GM03348 (cell line): ENCODE measurements around the gene WSB2.

ENCODE experiments used
- DNase-seq: peaks from one replicate; pipeline ENCODE4 v3.0.0; 2012; ENCODE audit warnings: low spot score

Gene WSB2

DNA sequence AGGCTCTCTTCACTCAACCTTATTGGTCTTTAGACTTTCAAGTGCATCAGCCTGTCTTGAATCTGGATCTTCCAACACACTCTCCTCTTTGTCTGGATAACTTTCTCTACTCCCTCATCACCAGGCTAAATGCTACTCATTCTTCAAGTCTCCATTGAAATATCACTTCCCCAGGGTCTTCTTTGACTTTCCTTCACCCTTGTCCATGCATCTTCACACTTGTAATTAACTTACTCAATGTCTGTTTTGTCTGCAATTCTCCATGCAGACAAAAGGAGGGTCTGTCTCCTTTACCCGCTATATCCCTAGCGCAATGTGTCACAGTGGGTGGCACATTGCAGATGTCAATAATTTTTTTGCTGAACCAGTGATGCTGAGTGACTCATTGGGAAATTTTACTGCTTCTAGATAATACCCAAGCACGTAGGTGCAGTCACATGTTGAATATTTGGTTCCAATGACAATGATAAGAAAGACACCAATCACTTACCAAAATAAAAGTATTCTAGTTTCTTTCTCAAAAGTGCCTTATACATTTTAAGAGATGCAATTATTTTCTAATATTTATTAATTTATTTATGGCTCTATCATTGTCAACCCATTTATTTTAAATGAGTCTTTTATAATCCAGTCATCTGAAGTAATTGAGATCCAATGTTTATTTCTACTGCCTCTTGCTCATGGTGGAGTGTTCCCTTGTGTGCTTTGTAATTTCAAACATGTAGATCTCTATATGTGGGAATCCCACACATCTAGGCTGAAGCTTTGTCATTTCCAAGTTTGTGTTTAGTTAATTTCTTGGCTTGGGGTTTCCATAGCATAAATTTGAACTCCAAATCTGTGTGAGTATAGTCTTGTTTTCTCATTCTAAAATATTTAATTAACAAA is 66.2 kb downstream of the WSB2 start:
- DNase-seq = no peak

DNA sequence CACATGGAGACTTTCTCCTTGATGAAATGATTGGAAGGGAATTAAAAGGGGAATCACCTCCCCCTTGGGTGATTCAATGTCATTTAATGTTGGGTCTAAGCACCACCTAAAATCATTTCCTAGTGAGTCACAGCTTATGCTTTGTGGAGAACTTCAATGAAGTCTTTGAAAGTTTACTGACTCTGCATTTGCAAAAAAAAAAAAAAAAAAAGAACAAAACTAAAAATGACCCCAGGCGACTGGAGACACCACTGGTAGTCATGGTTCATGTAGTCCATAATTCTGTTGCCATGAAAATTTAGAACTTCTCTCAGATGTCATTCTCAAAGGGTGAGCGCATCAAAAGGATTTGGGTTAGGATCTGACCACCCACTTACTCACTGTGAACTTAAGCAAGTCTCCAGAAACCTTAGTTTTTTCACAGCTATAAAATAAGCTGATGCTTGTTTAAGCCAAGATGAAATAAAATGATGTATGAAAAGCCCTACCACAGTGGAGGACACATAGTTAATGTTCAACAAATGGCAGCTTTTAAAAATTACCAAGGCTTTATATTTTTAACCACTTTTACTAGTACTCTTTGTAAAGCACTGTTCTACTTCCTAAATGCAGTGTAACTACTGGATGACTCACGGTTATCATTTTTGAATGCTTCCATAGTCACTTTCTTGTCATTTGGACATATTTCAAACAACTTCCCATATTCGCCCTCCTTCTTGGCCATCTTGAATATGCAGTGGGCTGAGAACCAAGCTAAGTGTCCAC is 74.1 kb downstream of the WSB2 start:
- DNase-seq = peak; percentile 51

DNA sequence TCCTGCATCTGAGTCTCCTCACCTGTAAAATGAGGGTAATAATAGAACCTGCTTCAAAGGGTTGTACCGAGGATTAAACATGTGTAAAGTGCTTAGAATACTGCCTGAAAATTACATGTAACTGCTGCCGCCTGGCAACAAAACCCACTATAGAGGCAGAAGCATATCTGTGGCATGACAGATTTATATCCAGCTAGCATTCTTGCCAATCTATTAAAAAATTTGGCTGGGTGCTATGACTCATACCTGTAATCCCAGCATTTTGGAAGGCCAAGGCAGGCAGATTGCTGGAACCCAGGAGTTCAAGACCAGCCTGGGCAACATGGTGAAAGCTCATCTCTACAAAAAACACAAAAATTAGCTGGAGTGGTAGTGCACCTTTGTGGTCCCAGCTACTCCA is 75.8 kb downstream of the WSB2 start:
- DNase-seq = no peak
